Measurements from ENCODE around the gene ITIH5.
"Not testable (repeated sequence)": the region's sequence is repeated elsewhere in the genome, so short reads cannot be mapped to it uniquely, and the experiment has no call there.

The ITIH5 gene

GRCh38 chr10:7666253-7667023 is at the start of gene ITIH5:
Gene ITIH5 (minus strand): TSS chr10:7666966. CDS start chr10:7666892, 74 bp downstream.
- no peak for DNase-seq (ENCODE audit: low read depth)

DNA sequence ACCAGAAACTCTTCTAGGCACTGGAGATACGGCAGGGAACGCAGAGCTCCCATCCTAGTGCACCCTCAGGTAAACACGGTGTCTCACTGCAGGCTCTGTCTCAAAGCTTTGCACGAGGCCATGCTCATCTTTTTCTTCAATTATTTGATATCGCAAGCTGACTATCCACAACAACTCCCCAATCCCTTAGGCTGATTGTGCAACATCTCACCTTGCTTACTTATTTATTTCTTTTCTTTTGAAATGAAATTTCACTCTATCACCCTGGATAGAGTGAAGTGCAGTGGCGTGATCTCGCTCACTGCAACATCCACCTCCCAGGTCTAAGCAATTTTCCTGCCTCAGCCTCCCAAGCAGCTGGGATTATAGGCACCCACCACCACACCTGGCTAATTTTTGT is 48.7 kb upstream of the ITIH5 start:
- DNase-seq (ENCODE audit: low read depth), result no peak

DNA sequence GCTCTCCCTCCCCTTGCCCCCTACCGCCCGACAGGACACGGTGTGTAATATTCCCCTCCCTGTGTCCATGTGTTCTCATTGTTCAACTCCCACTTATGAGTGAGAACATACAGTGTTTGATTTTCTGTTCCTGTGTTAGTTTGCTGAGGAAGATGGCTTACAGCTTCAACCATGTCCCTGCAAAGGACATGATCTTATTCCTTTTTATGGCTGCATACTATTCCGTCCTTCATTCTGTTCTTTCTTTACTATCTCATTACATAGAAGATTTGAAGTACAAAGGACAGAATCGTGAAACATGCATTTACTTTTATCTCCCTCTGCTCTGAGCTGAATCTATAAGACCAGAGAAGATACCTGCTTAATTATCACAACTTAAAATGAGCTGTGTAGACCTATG is 44.3 kb upstream of the ITIH5 start:
- not testable (repeated sequence) for DNase-seq (ENCODE audit: low read depth)

- no peak for DNase-seq (ENCODE audit: low read depth)
These were observed 43.7 kb upstream of the ITIH5 start for GRCh38 chr10:7710446-7710845.

GRCh38 chr10:7708832-7709231 is 42.1 kb upstream of the ITIH5 start:
- no peak for DNase-seq (ENCODE audit: low read depth)

DNA sequence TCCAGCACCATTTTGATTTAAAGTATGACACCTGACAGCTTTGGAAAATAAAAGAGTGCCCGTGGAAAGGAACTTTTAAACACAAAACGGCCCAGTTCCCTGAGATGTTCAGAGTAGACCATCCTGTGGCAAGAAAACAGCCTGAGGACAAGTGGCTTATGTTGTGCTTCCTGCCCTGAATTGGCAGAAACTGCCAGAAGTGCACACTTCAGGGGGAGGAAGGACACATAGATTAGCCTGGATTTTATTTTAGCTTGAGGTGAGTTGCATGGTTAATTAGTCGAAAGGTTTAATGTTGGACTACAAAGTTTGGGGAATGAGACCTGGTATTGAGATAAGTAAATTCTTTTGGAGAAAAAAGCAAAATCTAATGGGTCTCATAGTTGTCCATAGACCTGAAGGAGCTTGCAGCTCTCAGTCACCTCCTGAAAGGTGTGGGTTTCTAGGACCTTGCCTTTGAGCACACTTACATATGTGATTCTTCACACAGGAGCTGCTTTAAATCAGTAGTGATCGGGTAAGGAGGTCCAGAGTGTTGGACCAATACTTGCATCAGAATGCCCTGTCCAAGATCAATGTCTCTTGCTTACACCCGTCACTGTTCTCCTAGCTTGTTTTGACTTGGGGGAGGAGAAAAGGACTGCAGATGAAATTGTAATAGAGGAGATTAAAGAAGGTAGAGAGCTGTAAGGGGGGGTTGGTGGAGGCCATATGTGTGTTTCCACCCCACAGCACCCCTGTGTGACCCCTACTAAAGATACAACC is 41.3 kb upstream of the ITIH5 start:
- DNase-seq (ENCODE audit: low read depth), result no peak

- DNase-seq (ENCODE audit: low read depth), result no peak
These were observed 40.3 kb upstream of the ITIH5 start for GRCh38 chr10:7707102-7707501.

DNA sequence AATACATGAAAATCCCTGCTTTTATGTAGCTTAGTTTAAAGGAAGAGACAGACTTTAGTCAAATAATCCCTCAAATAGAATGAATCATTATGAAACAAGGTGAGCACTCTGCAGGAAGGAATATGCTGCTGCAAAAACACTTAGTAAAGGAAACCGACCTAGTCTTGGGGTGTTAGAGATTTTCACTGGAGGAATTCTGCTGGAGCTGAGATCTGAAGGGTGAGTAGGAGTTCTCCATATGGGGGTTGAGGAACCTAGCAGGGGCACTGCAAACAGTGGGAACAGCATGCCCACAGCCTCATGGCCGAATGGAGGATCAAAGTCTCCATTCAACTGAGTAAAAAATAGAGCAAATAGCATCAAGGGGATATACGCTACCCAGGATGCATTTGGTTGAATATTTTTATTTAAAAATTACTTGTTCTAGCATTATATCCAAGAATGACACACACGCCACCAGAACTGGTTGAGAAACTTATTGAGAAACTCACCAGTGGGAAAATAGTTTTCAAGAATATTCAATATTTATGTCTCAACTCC is 39.8 kb upstream of the ITIH5 start:
- no peak for DNase-seq (ENCODE audit: low read depth)

DNA sequence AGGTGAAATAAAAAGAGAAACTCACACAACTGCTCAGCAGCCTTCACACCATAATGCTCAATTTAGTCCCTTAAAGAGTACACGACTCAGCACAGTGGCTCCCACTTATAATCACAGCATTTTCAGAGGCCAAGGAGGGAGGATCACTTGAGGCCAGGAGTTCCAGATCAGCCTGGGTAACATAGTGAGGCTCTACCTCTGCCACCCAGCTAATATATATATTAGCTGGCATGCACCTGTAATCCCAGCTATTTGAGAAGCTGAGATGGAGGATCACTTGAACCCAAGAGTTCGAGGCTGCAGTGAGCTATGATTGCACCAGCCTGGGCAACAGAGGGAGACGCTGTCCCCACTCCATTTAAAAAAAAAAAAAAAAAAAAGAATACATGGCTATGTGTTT is 38.6 kb upstream of the ITIH5 start:
- no peak for DNase-seq (ENCODE audit: low read depth)

DNA sequence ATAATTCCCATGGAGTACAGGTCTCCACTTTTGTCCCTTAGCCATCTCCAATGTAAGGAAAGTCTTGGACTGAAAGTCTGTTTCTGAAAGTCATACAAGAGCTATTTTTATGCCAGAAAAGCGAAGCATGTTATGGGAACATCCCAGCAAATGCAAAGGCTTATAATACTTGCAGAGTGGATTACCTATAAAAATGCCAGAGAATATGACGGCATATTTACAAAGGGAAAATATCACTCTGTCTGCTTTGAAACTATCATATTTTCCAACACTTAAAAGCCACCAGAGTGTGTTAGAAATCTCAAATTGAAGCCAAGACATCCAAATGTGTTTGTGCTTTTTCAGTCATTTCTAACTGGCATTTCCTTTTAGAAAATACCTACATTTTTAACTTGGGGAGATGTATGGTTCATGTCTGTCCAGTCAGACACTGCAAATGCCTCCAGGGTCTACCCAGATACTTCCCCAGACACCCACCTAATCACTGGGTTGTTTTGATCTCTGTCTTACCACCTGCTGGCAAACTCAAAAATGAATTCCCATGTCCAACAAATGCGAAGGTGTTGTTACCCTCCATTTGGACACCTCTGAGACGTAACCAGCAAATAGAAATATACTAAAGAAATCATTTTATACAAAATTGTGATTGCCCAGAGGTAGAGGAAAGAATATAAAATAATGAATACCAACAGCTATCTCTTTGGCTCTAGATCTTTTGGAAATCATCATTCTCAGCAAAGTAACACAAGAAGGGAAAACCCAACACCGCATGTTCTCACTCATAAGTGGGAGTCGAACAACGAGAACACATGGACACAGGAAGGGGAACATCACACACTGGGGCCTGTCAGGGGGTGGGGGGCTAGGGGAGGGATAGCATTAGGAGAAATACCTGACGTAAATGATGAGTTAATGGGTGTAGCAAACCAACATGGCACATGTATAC is 37.6 kb upstream of the ITIH5 start:
- DNase-seq (ENCODE audit: low read depth), result no peak

- DNase-seq (ENCODE audit: low read depth), result no peak
These were observed 36.4 kb upstream of the ITIH5 start, which contains the start of gene ITIH2 for GRCh38 chr10:7703140-7703539. Gene ITIH2 (plus strand): TSS chr10:7703316. CDS start chr10:7703435, 119 bp downstream.

- no peak for DNase-seq (ENCODE audit: low read depth)
These were observed 35.6 kb upstream of the ITIH5 start for GRCh38 chr10:7702288-7702812.

GRCh38 chr10:7701158-7701742 is 34.5 kb upstream of the ITIH5 start:
- no peak for DNase-seq (ENCODE audit: low read depth)

GRCh38 chr10:7700577-7701125 is 33.9 kb upstream of the ITIH5 start:
- DNase-seq (ENCODE audit: low read depth), result no peak

DNA sequence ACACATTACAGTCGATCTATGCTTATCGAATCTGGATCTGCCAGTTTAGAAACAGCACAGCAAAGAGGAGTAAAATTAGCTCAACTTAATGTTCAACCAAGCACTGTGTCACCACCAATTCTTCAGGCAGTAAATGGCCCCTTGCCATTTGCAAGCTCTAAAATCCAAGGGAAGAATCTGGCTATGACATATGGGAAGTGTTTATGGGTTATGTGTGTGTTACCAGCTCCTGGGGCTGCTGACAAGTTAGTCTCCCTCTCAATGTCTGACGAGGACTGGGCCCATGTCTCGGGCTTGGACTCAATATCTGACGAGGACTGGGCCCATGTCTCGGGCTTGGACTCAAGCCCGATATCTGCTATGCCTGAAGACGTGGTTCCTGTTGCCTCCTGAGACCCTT is 30.7 kb upstream of the ITIH5 start:
- DNase-seq (ENCODE audit: low read depth), result no peak

GRCh38 chr10:7696545-7696944 is 29.8 kb upstream of the ITIH5 start:
- no peak for DNase-seq (ENCODE audit: low read depth)

GRCh38 chr10:7693194-7693593 is 26.4 kb upstream of the ITIH5 start:
- not testable (repeated sequence) for DNase-seq (ENCODE audit: low read depth)

DNA sequence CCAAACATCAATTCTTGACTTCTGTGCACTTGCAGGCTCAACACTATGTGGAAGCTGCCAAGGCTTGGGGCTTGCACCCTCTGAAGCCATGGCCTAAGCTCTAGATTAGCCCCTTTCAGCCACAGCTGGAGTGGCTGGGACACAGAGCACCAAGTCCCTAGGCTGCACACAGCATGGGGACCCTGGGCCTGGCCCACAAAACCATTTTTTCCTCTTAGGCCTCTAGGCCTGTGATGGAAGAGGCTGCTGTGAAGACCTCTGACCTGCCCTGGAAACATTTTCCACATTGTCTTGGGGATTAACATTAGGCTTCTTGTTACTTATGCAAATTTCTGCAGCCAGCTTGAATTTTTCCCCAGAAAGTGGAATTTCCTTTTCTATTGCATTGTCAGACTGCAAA is 25.6 kb upstream of the ITIH5 start:
- DNase-seq (ENCODE audit: low read depth), result not testable (repeated sequence)

- not testable (repeated sequence) for DNase-seq (ENCODE audit: low read depth)
These were observed 24.3 kb upstream of the ITIH5 start for GRCh38 chr10:7690885-7691597.

DNA sequence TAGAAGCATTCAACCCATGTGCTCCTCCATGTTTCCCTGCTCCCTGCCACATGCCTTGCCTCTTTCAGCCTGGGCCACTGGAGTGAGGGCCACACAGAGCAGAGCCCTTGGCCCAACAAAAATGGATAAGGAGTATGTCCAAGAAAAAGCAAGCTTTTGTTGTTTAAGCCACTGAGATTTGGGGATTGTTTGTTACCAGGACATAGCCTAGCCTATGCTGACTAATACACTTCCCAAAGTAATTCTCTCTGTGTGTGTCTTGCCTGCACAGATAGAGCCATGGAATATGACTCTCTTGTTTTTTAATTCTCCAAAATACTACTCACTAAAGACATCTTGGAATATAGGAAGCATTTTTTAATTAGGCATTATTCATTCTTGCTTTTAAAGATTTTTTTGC is 22.8 kb upstream of the ITIH5 start:
- no peak for DNase-seq (ENCODE audit: low read depth)
